GM20431 (cell line): ENCODE measurements around the gene FOXP1.

Experiments used
- in situ Hi-C: fragments of 300-500 bp; cut with MseI, MboI; formaldehyde crosslinking; loops from one replicate; pipeline ENCODE4 v1.15.0; 2020; ENCODE audit warnings: low sequenced_read_pairs; ENCODE audit not compliant: unreplicated experiment

FOXP1 gene

DNA sequence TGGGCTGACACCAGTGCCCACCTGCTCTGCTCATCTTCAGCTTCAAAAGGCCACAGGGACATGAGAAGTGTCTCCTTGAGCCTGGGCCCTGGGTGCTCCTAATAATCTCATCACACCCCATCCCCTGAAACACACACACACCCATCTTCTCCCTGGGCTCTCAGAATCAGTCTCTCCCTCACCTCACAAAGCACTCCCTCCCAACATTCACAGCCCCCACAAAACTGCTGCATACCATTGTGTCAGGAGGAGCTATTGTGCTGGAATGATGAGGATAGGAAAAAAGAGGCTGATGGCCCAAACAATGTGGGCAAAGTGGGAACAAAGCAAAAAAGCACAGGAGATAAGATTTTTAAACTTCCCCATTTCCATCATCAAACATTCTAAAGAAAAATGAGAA lies 16.8 kb downstream of the FOXP1 start:
- in situ Hi-C loops = no loop called here

DNA sequence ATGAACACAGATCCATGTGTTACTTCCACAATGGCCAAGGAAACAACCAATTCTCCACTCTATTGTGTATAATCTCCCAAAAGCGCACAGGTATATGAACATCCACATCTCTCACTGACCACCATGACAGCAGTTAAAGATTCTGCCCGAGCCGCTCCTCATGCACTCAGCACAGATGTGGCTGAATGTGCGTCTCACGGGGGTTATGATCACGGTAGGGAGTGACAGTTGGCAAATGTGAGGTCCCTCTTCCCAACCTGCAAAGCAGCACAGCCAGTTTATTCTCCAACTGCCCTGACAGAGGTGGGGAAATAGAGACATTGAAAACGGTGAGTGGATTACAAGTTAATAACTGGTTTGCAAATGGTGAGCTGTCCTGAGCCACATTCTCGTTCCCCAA lies 17.6 kb downstream of the FOXP1 start:
- in situ Hi-C loops = no loop called here

- in situ Hi-C loops = no loop called here
Observed at GRCh38 chr3:71565316-71565715, 18.2 kb downstream of the FOXP1 start.

GRCh38 chr3:71564361-71564760 lies 19.2 kb downstream of the FOXP1 start:
- in situ Hi-C loops = no loop called here

GRCh38 chr3:71563827-71564226 lies 19.7 kb downstream of the FOXP1 start:
- in situ Hi-C loops = no loop called here

DNA sequence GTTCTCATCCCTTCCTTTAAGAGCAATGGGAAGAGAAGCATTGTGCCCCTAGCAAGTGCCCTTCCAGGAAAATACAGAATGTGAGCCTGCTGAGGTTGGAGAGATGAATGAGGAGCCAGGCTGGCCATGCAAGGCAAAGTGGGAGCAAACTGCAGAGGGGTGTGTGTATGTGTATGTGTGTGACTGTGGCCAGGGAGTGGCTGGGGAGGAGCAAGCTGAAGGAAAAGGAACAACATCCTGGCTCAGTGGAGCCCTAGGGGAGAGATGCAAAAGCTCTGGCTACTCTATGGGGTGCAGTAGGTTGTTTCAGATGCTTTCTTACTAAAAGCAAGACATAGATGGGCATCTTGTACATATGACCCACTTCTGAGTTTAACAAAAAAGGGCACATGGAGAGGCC lies 20.6 kb downstream of the FOXP1 start:
- in situ Hi-C loops = no loop called here

- in situ Hi-C loops = no loop called here
Observed at GRCh38 chr3:71560665-71561064, 22.9 kb downstream of the FOXP1 start.

GRCh38 chr3:71559578-71560162 lies 23.9 kb downstream of the FOXP1 start:
- in situ Hi-C loops = no loop called here

GRCh38 chr3:71559021-71559420 lies 24.5 kb downstream of the FOXP1 start:
- in situ Hi-C loops = no loop called here

- in situ Hi-C loops = no loop called here
Observed at GRCh38 chr3:71554649-71555048, 28.9 kb downstream of the FOXP1 start.

GRCh38 chr3:71551311-71551919 lies 32.1 kb downstream of the FOXP1 start:
- in situ Hi-C loops = no loop called here

DNA sequence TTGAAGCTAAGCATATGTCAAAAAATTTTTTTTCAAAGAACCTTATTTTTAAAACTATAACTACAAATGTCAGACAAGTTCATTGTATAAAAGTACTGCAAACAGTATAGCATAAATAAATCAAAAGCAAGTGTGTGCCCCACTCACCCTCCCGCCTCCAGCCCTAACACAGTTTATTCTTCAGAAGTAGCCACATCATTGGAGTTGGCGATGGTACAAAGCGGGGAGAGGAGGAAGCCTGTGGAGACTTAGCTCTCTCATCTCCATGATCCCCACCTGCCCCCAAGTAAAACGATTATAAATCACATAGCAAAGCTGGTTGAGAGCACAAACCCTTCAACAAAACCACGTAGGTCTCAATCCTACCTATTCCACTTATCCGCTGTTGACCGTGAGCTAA lies 33.6 kb downstream of the FOXP1 start:
- in situ Hi-C loops = no loop called here

- in situ Hi-C loops = no loop called here
Observed at GRCh38 chr3:71548705-71549384, 34.7 kb downstream of the FOXP1 start.

- in situ Hi-C loops = no loop called here
Observed at GRCh38 chr3:71547249-71548198, 36.0 kb downstream of the FOXP1 start.

DNA sequence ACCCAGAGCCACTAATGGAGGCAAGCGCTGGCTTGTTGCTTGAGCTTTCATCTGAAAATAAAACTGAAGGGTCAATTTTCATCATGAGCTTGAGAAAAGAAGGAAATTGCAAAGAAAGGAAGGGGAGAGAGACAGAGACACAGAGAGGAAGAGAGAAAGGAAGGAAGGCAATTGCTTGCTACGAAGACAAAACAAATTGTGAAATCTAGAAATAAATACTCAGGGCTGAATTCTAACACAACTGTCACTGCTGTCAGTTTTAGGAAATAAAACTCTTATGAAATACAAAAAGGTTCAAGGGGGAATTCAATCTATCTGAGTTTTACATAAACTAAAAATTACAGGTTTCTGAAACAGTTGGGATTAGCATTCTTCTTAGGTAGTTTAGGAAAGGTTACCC lies 36.7 kb downstream of the FOXP1 start:
- in situ Hi-C loops = no loop called here

- in situ Hi-C loops = no loop called here
Observed at GRCh38 chr3:71545330-71545729, 38.2 kb downstream of the FOXP1 start.

- in situ Hi-C loops = no loop called here
Observed at GRCh38 chr3:71543371-71544016, 40.0 kb downstream of the FOXP1 start.

GRCh38 chr3:71542521-71543370 lies 40.8 kb downstream of the FOXP1 start:
- in situ Hi-C loops = no loop called here

GRCh38 chr3:71541313-71541712 lies 42.2 kb downstream of the FOXP1 start:
- in situ Hi-C loops = no loop called here
